Upper lobe of right lung (tissue), 1 donor: ENCODE data around the gene VASH2. TPM values are rescaled to one million over a fixed set of nuclear protein-coding genes. Genes with fewer than 3 reads are reported as not detected.
"Not testable (repeated sequence)": the region's sequence is repeated elsewhere in the genome, so short reads cannot be mapped to it uniquely, and the experiment has no call there.

Experiments
- ATAC-seq: fragments of 200-7000 bp; cut with Tn5 transposase; one replicate; pipeline ENCODE4 v1.9.1; 2020; ENCODE audit warnings: mild to moderate bottlenecking, moderate library complexity
- DNase-seq: peaks from one replicate; pipeline ENCODE4 v3.0.0-alpha.2; 2020
- H3K27ac ChIP-seq: fragments of 200-600 bp; one replicate; pipeline ENCODE4 v1.8.0; 2022
- H3K27me3 ChIP-seq: fragments of 200-600 bp; one replicate; pipeline ENCODE4 v1.8.0; 2022; ENCODE audit warnings: mild to moderate bottlenecking
- H3K36me3 ChIP-seq: fragments of 200-600 bp; one replicate; pipeline ENCODE4 v1.8.0; 2022
- H3K4me1 ChIP-seq: fragments of 200-600 bp; one replicate; pipeline ENCODE4 v1.8.0; 2022
- H3K4me3 ChIP-seq: fragments of 200-600 bp; one replicate; pipeline ENCODE4 v1.8.0; 2022; ENCODE audit warnings: mild to moderate bottlenecking
- H3K9me3 ChIP-seq: fragments of 200-600 bp; one replicate; pipeline ENCODE4 v1.8.0; 2022
- intact Hi-C: fragments of 100-400 bp; cut with DNase I; formaldehyde crosslinking; loops from one replicate; pipeline ENCODE4 v1.11.0; 2022
- total RNA-seq: library from RNA; stranded (reverse); fragmentation: NEBNext Ultra II Directional; extraction: Animal tissue kit (Norgen Biotek cat#: 25700); gene quantifications from one replicate; pipeline ENCODE4 v1.2.1, GENCODE V29; 2021
- TF ChIP-seq, protein P1 (sequence below): fragments of 200-600 bp; IDR thresholded peaks from one replicate; pipeline ENCODE4 v1.8.0; 2022; ENCODE audit warnings: antibody characterized with exemption
- donor health status: DM: no; HTN: yes; CAD: no; lungs with severe emphysema.

Gene VASH2
- total RNA-seq, 1 donor from 2014 or later = 1.9 TPM

DNA sequence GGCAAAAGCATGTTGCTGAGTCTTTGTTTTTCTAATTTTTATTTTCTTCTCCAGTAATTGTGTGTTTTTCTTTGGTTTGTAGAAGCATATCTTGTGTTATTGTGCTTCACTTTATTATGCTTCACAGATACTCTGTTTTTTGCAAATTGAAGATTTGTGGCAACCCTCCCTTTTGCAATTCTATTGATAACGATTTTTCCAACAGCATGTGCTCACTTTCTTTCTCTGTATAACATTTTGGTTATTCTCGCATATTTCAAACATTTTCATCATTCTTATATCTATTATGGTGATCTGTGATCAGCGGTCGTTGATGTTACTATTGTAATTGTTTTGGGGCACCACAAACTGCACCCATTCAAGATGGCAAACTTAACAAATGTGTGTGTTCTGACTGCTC, 69.1 kb downstream of the VASH2 start:
- DNase-seq (no peak), ATAC-seq (no peak)
- H3K27me3 ChIP-seq = no peaks in the 10 kb centered on the region
- H3K4me3 ChIP-seq = no peak overlapping the region
- H3K4me1 ChIP-seq = peaks cover 3% of the 10 kb centered on the region
- intact Hi-C loops = no loop called here
- no peaks in the 10 kb centered on the region for H3K9me3 ChIP-seq
- TF ChIP-seq, protein P1, sequence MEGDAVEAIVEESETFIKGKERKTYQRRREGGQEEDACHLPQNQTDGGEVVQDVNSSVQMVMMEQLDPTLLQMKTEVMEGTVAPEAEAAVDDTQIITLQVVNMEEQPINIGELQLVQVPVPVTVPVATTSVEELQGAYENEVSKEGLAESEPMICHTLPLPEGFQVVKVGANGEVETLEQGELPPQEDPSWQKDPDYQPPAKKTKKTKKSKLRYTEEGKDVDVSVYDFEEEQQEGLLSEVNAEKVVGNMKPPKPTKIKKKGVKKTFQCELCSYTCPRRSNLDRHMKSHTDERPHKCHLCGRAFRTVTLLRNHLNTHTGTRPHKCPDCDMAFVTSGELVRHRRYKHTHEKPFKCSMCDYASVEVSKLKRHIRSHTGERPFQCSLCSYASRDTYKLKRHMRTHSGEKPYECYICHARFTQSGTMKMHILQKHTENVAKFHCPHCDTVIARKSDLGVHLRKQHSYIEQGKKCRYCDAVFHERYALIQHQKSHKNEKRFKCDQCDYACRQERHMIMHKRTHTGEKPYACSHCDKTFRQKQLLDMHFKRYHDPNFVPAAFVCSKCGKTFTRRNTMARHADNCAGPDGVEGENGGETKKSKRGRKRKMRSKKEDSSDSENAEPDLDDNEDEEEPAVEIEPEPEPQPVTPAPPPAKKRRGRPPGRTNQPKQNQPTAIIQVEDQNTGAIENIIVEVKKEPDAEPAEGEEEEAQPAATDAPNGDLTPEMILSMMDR = no peak
- no peak overlapping the region for H3K27ac ChIP-seq
- no peaks in the 10 kb centered on the region for H3K36me3 ChIP-seq

DNA sequence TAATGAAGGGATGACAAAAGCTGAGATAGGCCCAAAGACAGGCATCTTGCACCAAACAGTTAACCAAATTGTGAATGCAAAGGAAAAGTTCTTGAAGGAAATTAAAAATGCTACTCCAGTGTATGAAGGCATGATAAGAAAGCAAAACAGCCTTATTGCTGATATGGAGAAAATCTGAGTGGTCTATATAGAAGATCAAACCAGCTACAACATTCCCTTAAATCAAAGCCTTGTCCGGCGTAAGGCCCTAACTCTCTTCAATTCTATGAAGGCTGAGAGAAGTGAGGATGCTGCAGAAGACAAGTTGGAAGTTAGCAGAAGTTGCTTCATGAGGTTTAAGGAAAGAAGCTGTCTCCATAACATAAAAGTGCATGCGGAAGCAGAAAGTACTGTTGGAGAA, 69.7 kb downstream of the VASH2 start:
- TF ChIP-seq, protein P1 = no peak
- H3K4me3 ChIP-seq = no peak overlapping the region
- no peak for DNase-seq
- H3K27ac ChIP-seq = no peak overlapping the region
- H3K36me3 ChIP-seq = no peaks in the 10 kb centered on the region
- no peaks in the 10 kb centered on the region for H3K4me1 ChIP-seq
- ATAC-seq = no peak
- H3K9me3 ChIP-seq = no peaks in the 10 kb centered on the region
- no peaks in the 10 kb centered on the region for H3K27me3 ChIP-seq
- intact Hi-C loops = no loop called here

DNA sequence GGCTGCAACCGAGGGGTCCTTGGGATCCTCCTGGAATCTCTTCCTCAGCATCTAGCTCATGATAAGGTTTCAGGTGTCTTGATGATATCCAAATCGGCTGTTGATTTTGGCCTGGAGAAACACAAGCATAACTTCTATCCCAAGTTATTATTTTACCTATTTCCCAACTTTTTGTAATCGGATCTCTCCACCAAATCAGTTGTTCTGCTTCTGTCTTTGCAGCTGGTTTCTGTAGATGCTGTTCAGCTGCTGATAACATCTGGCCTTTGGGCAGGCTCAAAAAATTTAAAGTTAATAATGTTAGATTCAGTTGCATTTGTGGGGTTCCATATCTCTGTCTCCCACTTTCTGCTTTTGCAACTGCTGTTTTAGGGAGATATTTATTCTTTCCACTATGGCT, 76.7 kb downstream of the VASH2 start:
- intact Hi-C loops, H3K27me3 ChIP-seq, H3K27ac ChIP-seq, H3K36me3 ChIP-seq, ATAC-seq, H3K9me3 ChIP-seq, DNase-seq, H3K4me3 ChIP-seq, H3K4me1 ChIP-seq: not testable (repeated sequence)

DNA sequence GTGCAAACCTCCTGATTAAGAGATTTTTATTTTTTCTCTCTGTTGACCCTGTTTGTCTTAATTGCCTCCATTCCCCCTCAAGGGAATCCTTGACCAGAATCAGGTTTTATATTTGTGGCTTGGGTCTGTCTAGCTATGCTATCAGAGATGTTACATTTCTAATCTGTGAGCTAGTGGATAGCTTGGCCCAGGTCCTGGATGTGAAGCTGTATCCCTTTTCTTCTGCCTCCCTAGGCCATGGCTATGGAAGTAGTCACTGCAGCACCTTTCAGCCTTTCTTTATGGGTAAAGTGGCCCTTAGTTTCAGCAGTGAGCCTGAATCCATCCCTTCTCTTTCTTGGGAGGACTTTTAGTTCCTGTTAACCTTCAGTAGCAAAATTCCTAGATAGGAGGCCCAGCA, 82.3 kb downstream of the VASH2 start:
- intact Hi-C loops = no loop called here
- Histone ChIP-seq H3K27me3 (peaks cover 14% of the 10 kb centered on the region), H3K27ac (no peak overlapping the region), H3K9me3 (no peaks in the 10 kb centered on the region), H3K4me3 (no peak overlapping the region), H3K36me3 (no peaks in the 10 kb centered on the region), H3K4me1 (no peaks in the 10 kb centered on the region)
- ATAC-seq = no peak
- no peak for DNase-seq
- TF ChIP-seq, protein P1 = no peak

DNA sequence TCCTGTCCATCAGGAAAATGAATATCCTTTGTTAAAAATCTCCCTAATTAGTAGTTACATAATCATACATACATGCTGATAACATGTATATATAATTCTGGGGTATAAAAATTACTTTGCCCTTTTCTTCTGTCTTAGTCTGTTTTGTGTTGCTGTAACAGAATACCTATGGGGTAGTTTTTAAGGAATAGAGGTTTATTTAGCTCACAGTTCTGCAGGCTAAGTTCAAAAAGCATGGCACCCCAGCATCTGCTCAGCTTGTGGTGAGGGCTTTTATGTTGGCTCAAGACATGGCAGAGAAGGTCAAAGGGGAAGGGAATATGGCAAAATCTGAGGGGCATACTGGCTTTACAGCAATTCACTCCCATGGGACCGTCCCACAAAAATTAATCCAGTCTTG, 84.4 kb downstream of the VASH2 start:
- Histone ChIP-seq H3K9me3 (no peaks in the 10 kb centered on the region), H3K4me1 (no peaks in the 10 kb centered on the region), H3K27ac (no peak overlapping the region), H3K27me3 (peaks cover 20% of the 10 kb centered on the region), H3K36me3 (no peaks in the 10 kb centered on the region), H3K4me3 (no peak overlapping the region)
- DNase-seq (no peak), ATAC-seq (no peak)
- TF ChIP-seq, protein P1 = no peak
- intact Hi-C loops = no loop called here

DNA sequence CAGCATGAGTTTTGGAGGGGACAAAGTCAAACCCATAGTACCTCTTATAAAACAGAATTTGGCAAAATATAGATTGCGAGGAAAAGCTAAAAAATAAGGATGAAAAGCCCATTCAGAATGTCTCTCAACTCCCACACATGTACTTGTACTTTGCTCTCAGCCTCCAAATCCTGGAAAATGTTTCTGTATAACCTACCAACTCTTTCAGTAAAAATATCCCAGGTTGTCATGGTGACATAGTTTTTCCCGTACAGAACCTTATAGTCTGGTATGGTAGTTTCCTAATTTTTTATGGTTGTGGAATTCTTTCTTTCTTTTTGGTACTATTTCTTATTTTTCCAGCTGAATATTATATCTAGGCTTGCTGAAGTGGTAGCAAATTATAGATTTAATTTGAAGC, 85.2 kb downstream of the VASH2 start:
- TF ChIP-seq, protein P1 = no peak
- Histone ChIP-seq H3K4me3 (no peak overlapping the region), H3K36me3 (no peaks in the 10 kb centered on the region), H3K4me1 (no peaks in the 10 kb centered on the region), H3K27me3 (peaks cover 20% of the 10 kb centered on the region), H3K27ac (no peak overlapping the region), H3K9me3 (no peaks in the 10 kb centered on the region)
- DNase-seq (no peak), ATAC-seq (no peak)
- intact Hi-C loops = no loop called here

Other genes starting within 250 kb of the VASH2 start
- 30.2 TPM for gene NSL1, start 158.8 kb upstream of the VASH2 start, total RNA-seq
- gene TATDN3, start 158.6 kb upstream of the VASH2 start, total RNA-seq = 13.0 TPM
- not detected for gene SPATA45, start 102.9 kb upstream of the VASH2 start, total RNA-seq
- 11.3 TPM for gene FLVCR1, start 92.3 kb upstream of the VASH2 start, total RNA-seq
- 32.9 TPM for gene ANGEL2, start 65.3 kb downstream of the VASH2 start, total RNA-seq
- gene RPS6KC1, start 100.7 kb downstream of the VASH2 start, total RNA-seq = 15.1 TPM